GM12878 (cell line): ENCODE data around the gene WDFY1.

ENCODE experiments used
- CTCF ChIP-seq, 3 experiments: IDR thresholded peaks in 2 of 3; conservative IDR thresholded peaks in 1 of 3; 2 replicates each; pipeline ENCODE4 v1.5.1; 2011; ENCODE audit warnings: low read depth in 3 of 3, low read length in 3 of 3, mild to moderate bottlenecking in 3 of 3, control low read depth in 2 of 3, moderate library complexity in 2 of 3, inconsistent platforms in 1 of 3, mixed read lengths in 1 of 3; ENCODE audit not compliant: control insufficient read depth in 2 of 3, insufficient read depth in 1 of 3; ENCODE audit errors: extremely low read depth in 1 of 3
- FOXM1 ChIP-seq: IDR thresholded peaks from 2 replicates; pipeline ENCODE4 v1.6.1; 2012; ENCODE audit warnings: low read depth, mild to moderate bottlenecking, inconsistent platforms, low read length, moderate library complexity
- HDAC6 ChIP-seq: fragments of 200-600 bp; sonication (generic); IDR thresholded peaks from one replicate; pipeline ENCODE4 v1.8.0; 2017; ENCODE audit warnings: antibody characterized with exemption; ENCODE audit not compliant: unreplicated experiment
- MEF2A ChIP-seq: IDR thresholded peaks from 2 replicates; pipeline ENCODE4 v1.6.1; 2011; ENCODE audit warnings: low read depth, mild to moderate bottlenecking, low read length, moderate library complexity; ENCODE audit not compliant: insufficient read depth
- NR2C1 ChIP-seq: fragments of 450-650 bp; IDR thresholded peaks from 2 replicates; pipeline ENCODE4 v1.6.1; 2017; ENCODE audit warnings: antibody characterized with exemption, mild to moderate bottlenecking, moderate library complexity
- POLR2A ChIP-seq: IDR thresholded peaks from 2 replicates; pipeline ENCODE4 v1.6.1; 2011; ENCODE audit warnings: low read depth, mild to moderate bottlenecking, low read length
- REST ChIP-seq: IDR thresholded peaks from 2 replicates; pipeline ENCODE4 v1.6.1; 2012; ENCODE audit warnings: mild to moderate bottlenecking, low read depth, low read length
- SRF ChIP-seq, 2 experiments: IDR thresholded peaks; 2 replicates each; pipeline ENCODE4 v1.6.1; 2011; ENCODE audit warnings: low read depth in 2 of 2, low read length in 2 of 2, mild to moderate bottlenecking in 1 of 2, moderate library complexity in 1 of 2

DNA sequence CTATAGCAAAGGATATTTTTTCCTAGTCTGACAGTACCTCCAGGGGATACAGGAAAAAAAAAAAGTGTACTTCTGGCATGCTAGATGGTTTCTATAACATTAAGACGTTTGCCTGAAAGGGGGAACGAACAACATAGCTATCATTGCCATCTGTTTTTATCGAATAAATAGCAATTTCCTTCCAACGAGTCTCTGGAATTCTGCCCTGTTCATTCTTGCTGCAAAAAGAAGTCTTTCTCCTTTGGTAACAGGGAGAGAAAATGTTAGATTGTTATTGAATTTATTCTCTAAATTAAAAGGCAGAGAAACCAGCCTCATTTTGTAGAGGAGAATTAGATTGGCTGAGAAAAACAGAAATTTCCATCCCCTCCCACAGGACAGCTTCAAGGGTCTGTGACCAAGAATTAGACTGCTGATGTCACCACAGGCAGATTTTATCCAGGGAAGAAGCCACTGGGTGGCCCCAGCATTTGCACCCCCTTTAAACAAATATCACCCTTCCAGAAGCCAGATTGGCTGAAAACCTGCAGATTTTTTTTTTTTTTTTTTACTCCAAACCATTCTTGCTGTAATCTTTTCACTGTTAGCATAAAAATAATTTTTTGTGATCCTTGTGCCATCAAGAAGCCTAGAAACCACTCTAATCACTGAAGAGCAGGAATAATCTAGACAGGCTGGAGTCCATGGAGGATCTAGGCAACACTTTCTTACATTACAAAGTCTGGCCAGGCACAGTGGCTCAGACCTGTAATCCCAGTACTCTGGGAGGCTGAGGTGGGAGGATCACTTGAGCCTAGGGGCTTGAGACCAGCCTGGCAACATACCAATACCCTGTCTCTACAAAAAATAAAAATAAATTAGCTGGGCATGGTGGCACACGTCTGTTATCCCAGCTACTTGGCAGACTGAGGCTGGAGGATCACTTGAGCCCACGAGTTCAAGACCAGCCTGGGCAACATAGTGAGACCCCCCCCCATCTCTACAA is 12.0 kb downstream of the WDFY1 start:
- TF ChIP-seq CTCF (IDR thresholded peaks at IDR 0.05 in 2 of 3, conservative IDR thresholded peaks at IDR 0.05 in 1 of 3; ENCODE audit: control insufficient read depth in 2 of 3, extremely low read depth in 1 of 3, insufficient read depth in 1 of 3, low read depth in 3 of 3, low read length in 3 of 3), result no peak
- TF ChIP-seq MEF2A, result no peak
- TF ChIP-seq NR2C1, result no peak
- TF ChIP-seq HDAC6, result no peak
- no peak for TF ChIP-seq REST
- no peak for TF ChIP-seq POLR2A
- TF ChIP-seq SRF (IDR thresholded peaks at IDR 0.05; ENCODE audit: low read depth in 2 of 2, low read length in 2 of 2), result no peak
- TF ChIP-seq FOXM1, result no peak
